Measurements from ENCODE around the gene TACC2. TPM values are rescaled to one million over a fixed set of nuclear protein-coding genes. Genes with fewer than 3 reads are reported as not detected.

Gene TACC2
- total and polyA plus RNA-seq, 9 of the 15 experiments (the other 6 are each of a cell fraction or from before 2014, with no cell fraction given) = under 0.01 to 0.35 (median 0.03) TPM; not detected in 6

DNA sequence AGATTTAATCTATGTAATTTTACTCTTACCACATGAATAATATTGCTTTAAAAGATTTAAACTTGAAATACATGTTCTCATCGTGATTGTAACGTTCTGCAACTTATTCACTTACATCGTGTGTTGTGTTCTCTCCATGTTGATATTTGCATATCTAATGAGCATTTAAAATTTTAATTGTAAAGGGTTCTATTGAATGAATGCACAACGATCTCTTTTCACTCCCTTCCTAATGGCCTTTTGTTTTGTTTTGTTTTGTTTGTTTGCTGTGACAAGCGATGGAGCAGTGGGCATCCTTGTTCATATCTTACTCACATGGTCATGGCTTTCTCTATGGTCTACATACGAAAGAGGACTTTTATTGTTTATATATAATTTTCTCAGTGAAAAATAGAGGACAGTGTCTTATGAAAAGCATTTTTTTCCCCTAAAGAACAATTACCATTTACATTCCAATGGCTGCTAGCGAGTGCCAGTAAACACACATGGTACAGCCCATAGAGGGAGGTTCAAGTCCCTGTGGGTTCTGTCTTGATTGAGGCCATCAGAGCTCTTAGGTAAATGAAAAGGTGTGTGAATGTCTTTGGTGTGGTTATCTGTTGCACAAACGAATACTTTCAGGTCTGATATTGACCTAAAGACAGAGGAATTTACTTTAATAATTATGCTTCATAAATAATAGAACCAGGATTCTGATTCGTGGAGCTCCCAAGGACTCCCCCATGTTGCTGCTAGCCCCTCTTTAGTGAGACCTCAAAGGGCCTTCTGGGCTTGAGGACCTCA lies 314.5 kb downstream of the TACC2 start:
- Histone ChIP-seq H3K4me1 (replicated peaks in 1 of 2; ENCODE audit: control insufficient read depth in 2 of 2, insufficient read depth in 2 of 2, low read length in 2 of 2) (no peaks in the 10 kb centered on the region), H3K9me3 (replicated peaks; ENCODE audit: control insufficient read depth, insufficient read depth, low read depth, low read length) (no peaks in the 10 kb centered on the region), H3K4me2 (ENCODE audit: insufficient read depth, low read length) (no peak overlapping the region), H3K9me1 (ENCODE audit: control insufficient read depth, insufficient read depth, low read length) (no peaks in the 10 kb centered on the region), H3K27me3 (ENCODE audit: control insufficient read depth in 2 of 2, insufficient read depth in 2 of 2, low read length in 2 of 2) (no peaks in the 10 kb centered on the region), H3K27ac (ENCODE audit: extremely low read depth, low read depth, low read length) (no peak overlapping the region), H3K36me3 (ENCODE audit: control insufficient read depth, insufficient read depth, low read length) (no peaks in the 10 kb centered on the region), H2AFZ (ENCODE audit: low read depth, low read length) (no peak overlapping the region), H4K20me1 (replicated peaks; ENCODE audit: control insufficient read depth, insufficient read depth, low read length) (no peaks in the 10 kb centered on the region), H3K79me2 (ENCODE audit: control insufficient read depth, insufficient read depth, low read length) (no peaks in the 10 kb centered on the region), H3K4me3 (no peak overlapping the region), H3K9ac (ENCODE audit: insufficient read depth in 1 of 2, low read depth in 2 of 2, low read length in 2 of 2) (no peak overlapping the region)
- DNase-seq (ENCODE audit: extremely low read depth in 1 of 4, low spot score in 3 of 4) (no peak), FAIRE-seq (no peak), ATAC-seq (no peak)
- 5% methylated on average over 9 of the region's 9 CpGs for WGBS (ENCODE audit: insufficient coverage, low coverage, missing lambda C conversion rate)
- POLR2A ChIA-PET = no interaction called here
- no peak for TF ChIP-seq ZC3H11A (IDR thresholded peaks at IDR 0.05; ENCODE audit: low read depth, low read length)
- TF ChIP-seq, protein P1, sequence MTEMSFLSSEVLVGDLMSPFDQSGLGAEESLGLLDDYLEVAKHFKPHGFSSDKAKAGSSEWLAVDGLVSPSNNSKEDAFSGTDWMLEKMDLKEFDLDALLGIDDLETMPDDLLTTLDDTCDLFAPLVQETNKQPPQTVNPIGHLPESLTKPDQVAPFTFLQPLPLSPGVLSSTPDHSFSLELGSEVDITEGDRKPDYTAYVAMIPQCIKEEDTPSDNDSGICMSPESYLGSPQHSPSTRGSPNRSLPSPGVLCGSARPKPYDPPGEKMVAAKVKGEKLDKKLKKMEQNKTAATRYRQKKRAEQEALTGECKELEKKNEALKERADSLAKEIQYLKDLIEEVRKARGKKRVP (CRISPR knock-in tag; IDR thresholded peaks at IDR 0.05) = no peak
- in situ Hi-C loops (cut with MboI) (no loop called here), intact Hi-C loops (cut with micrococcal nuclease) (no loop called here)
- BruUV-seq (replicated peaks) = no TSS peak
- CTCF ChIA-PET (ENCODE audit: low intra/inter-chr PET ratio) = no interaction called here

Small RNA genes lying within 50 kb of the gene (small RNA-seq; reads per million reads assigned to genes)
- gene RF02219 = not detected

Other genes starting within 250 kb of the TACC2 start
- gene ATE1, start 61.1 kb upstream of the TACC2 start, total RNA-seq (2014; rRNA removed) = 7.2 and 8.6 TPM in 2 replicates
- 13.3 and 13.9 TPM in 2 replicates for gene ATE1, start 61.1 kb upstream of the TACC2 start, total RNA-seq (2014; rRNA removed; fragmentation: Illumina TruSeq; extraction: Trizol)
- gene ATE1, start 61.1 kb upstream of the TACC2 start, total RNA-seq (2015; rRNA removed; fragmentation: Illumina TruSeq; extraction: Trizol) = 12.6 and 12.9 TPM in 2 replicates
- gene ATE1, start 61.1 kb upstream of the TACC2 start, total RNA-seq (2021) = 9.4 and 14.2 TPM in 2 replicates
- 7.4 and 9.5 TPM in 2 replicates for gene ATE1, start 61.1 kb upstream of the TACC2 start, polyA plus RNA-seq (2011; rRNA removed)
- gene ATE1, start 61.1 kb upstream of the TACC2 start, polyA plus RNA-seq (2014; fragmentation: Illumina TruSeq; extraction: Trizol) = 8.0 and 8.8 TPM in 2 replicates
- gene ATE1, start 61.1 kb upstream of the TACC2 start, polyA plus RNA-seq (2014; fragmentation: Nextera tagmentation; extraction: Ambion mirVana) = 1 to 10 TPM; 3.0 to 3.5 TPM
- gene ATE1, start 61.1 kb upstream of the TACC2 start, polyA plus RNA-seq (2014; rRNA removed) = 5.6 and 7.1 TPM in 2 replicates
- gene NSMCE4A, start 13.9 kb upstream of the TACC2 start, total RNA-seq (2014; rRNA removed) = 46.4 and 50.8 TPM in 2 replicates
- 45.7 and 48.1 TPM in 2 replicates for gene NSMCE4A, start 13.9 kb upstream of the TACC2 start, total RNA-seq (2014; rRNA removed; fragmentation: Illumina TruSeq; extraction: Trizol)
- 42.8 and 46.4 TPM in 2 replicates for gene NSMCE4A, start 13.9 kb upstream of the TACC2 start, total RNA-seq (2015; rRNA removed; fragmentation: Illumina TruSeq; extraction: Trizol)
- 39.4 and 41.1 TPM in 2 replicates for gene NSMCE4A, start 13.9 kb upstream of the TACC2 start, total RNA-seq (2021)
- gene NSMCE4A, start 13.9 kb upstream of the TACC2 start, polyA plus RNA-seq (2011; rRNA removed) = 48.4 and 65.6 TPM in 2 replicates
- 46.8 and 48.6 TPM in 2 replicates for gene NSMCE4A, start 13.9 kb upstream of the TACC2 start, polyA plus RNA-seq (2014; fragmentation: Illumina TruSeq; extraction: Trizol)
- 10 to 100 TPM in 1 of 2 experiments, 1 to 10 TPM in 1; 8.4 to 12.3 TPM for gene NSMCE4A, start 13.9 kb upstream of the TACC2 start, polyA plus RNA-seq (2014; fragmentation: Nextera tagmentation; extraction: Ambion mirVana)
- gene NSMCE4A, start 13.9 kb upstream of the TACC2 start, polyA plus RNA-seq (2014; rRNA removed) = 78.6 and 88.5 TPM in 2 replicates